Suprapubic skin (tissue), 4 donors: ENCODE results near the gene KBTBD13. TPM values are rescaled to one million over a fixed set of nuclear protein-coding genes. Genes with fewer than 3 reads are reported as not detected.
A peak's percentile ranks its signal among the peaks of the same experiment; 100 is the strongest.

Experiments used
- DNase-seq, 2 donors: peaks; one replicate each; pipeline ENCODE4 v3.0.0-alpha.2; 2019; ENCODE audit warnings: low spot score in 2 of 2
- H3K27ac ChIP-seq: fragments of 200-600 bp; sonication (generic); one replicate; pipeline ENCODE4 v1.5.1; 2019
- H3K27me3 ChIP-seq: fragments of 200-600 bp; sonication (generic); one replicate; pipeline ENCODE4 v1.5.1; 2019
- H3K36me3 ChIP-seq: fragments of 200-600 bp; sonication (generic); one replicate; pipeline ENCODE4 v1.5.1; 2019
- H3K4me1 ChIP-seq: fragments of 200-600 bp; sonication (generic); one replicate; pipeline ENCODE4 v1.5.1; 2019
- H3K4me3 ChIP-seq: fragments of 200-600 bp; sonication (generic); one replicate; pipeline ENCODE4 v1.5.1; 2019; ENCODE audit warnings: mild to moderate bottlenecking
- H3K9me3 ChIP-seq: fragments of 200-600 bp; sonication (generic); one replicate; pipeline ENCODE4 v1.5.1; 2019
- CTCF ChIP-seq, 2 donors: fragments of 200-600 bp in 1 of 2; fragments of 450-650 bp in 1 of 2; sonication (generic) in 1 of 2; IDR thresholded peaks; one replicate each; pipeline ENCODE4 v1.5.1; 2016 to 2019; ENCODE audit warnings: antibody characterized with exemption in 2 of 2, mild to moderate bottlenecking in 1 of 2, moderate library complexity in 1 of 2
- EP300 ChIP-seq: sonication (generic); formaldehyde crosslinking; IDR thresholded peaks from one replicate; pipeline ENCODE4 v1.6.1; 2017; ENCODE audit warnings: antibody characterized with exemption
- POLR2A ChIP-seq, 2 donors: fragments of 450-650 bp; IDR thresholded peaks; one replicate each; pipeline ENCODE4 v1.6.1; 2017; ENCODE audit warnings: antibody characterized with exemption in 2 of 2, mild to moderate bottlenecking in 2 of 2, moderate library complexity in 2 of 2
- POLR2AphosphoS5 ChIP-seq, 3 donors: sonication (generic); formaldehyde crosslinking; IDR thresholded peaks; one replicate each; pipeline ENCODE4 v1.6.1; 2017; ENCODE audit warnings: antibody characterized with exemption in 3 of 3
- WGBS: methylation state at CpG from one replicate; pipeline ENCODE4 v1.1.5; 2018; 5-methylcytosine and 5-hydroxymethylcytosine counted together
- total RNA-seq, 4 donors: library from RNA; depleted of rRNA; stranded (reverse); fragments of >200 nt; gene quantifications; one replicate each; pipeline ENCODE4 v1.1.0, GENCODE V29; 2016

The KBTBD13 gene
- total RNA-seq, 4 donors from 2014 or later = not detected

- Histone ChIP-seq H3K4me1 (peaks cover 43% of the 10 kb centered on the region), H3K27me3 (peaks cover 6% of the 10 kb centered on the region), H3K4me3 (no peak overlapping the region), H3K36me3 (no peaks in the 10 kb centered on the region), H3K27ac (peak overlapping the region; percentile 43), H3K9me3 (no peaks in the 10 kb centered on the region)
- TF ChIP-seq POLR2A (IDR thresholded peaks at IDR 0.05) (no peak), POLR2AphosphoS5 (IDR thresholded peaks at IDR 0.05) (no peak), CTCF (IDR thresholded peaks at IDR 0.05) (no peak), EP300 (no peak)
- 69% methylated on average over 2 of the region's 3 CpGs for WGBS
- no peak for DNase-seq
These were observed 10.9 kb downstream of the KBTBD13 start for GRCh38 chr15:65087411-65087810.

- H3K9me3 ChIP-seq = no peaks in the 10 kb centered on the region
- H3K27me3 ChIP-seq = peaks cover 6% of the 10 kb centered on the region
- WGBS = 42% methylated on average over 13 of the region's 13 CpGs
- no peak overlapping the region for H3K4me3 ChIP-seq
- H3K4me1 ChIP-seq = peaks cover 37% of the 10 kb centered on the region
- no peak for TF ChIP-seq POLR2AphosphoS5 (IDR thresholded peaks at IDR 0.05)
- no peak for TF ChIP-seq POLR2A (IDR thresholded peaks at IDR 0.05)
- TF ChIP-seq CTCF (IDR thresholded peaks at IDR 0.05) = no peak
- TF ChIP-seq EP300 = peak; percentile 82
- H3K36me3 ChIP-seq = no peaks in the 10 kb centered on the region
- DNase-seq = no peak
- H3K27ac ChIP-seq = peak overlapping the region; percentile 43
These were observed 11.5 kb downstream of the KBTBD13 start for GRCh38 chr15:65087873-65088642.

GRCh38 chr15:65088643-65089021 lies 12.1 kb downstream of the KBTBD13 start:
- TF ChIP-seq EP300 (no peak), POLR2AphosphoS5 (IDR thresholded peaks at IDR 0.05) (no peak), CTCF (IDR thresholded peaks at IDR 0.05) (no peak)
- Histone ChIP-seq H3K27ac (peak overlapping the region; percentile 28), H3K27me3 (peaks cover under 1% of the 10 kb centered on the region), H3K9me3 (no peaks in the 10 kb centered on the region), H3K4me1 (peaks cover 33% of the 10 kb centered on the region), H3K36me3 (no peaks in the 10 kb centered on the region), H3K4me3 (no peak overlapping the region)
- WGBS = 54% methylated on average over 6 of the region's 6 CpGs
- no peak for DNase-seq

GRCh38 chr15:65089206-65089824 lies 12.8 kb downstream of the KBTBD13 start:
- H3K27me3 ChIP-seq = no peaks in the 10 kb centered on the region
- H3K36me3 ChIP-seq = no peaks in the 10 kb centered on the region
- WGBS = 75% methylated on average over 5 of the region's 5 CpGs
- H3K9me3 ChIP-seq = no peaks in the 10 kb centered on the region
- H3K4me3 ChIP-seq = no peak overlapping the region
- H3K27ac ChIP-seq = no peak overlapping the region
- H3K4me1 ChIP-seq = peaks cover 32% of the 10 kb centered on the region
- no peak for DNase-seq
- TF ChIP-seq POLR2A (IDR thresholded peaks at IDR 0.05) (no peak), CTCF (IDR thresholded peaks at IDR 0.05) (no peak), POLR2AphosphoS5 (IDR thresholded peaks at IDR 0.05) (no peak), EP300 (no peak)

- peaks cover 17% of the 10 kb centered on the region for H3K4me1 ChIP-seq
- no peak overlapping the region for H3K27ac ChIP-seq
- no peaks in the 10 kb centered on the region for H3K27me3 ChIP-seq
- no peaks in the 10 kb centered on the region for H3K9me3 ChIP-seq
- 65% methylated on average over 12 of the region's 12 CpGs for WGBS
- H3K36me3 ChIP-seq = peaks cover 4% of the 10 kb centered on the region
- no peak for TF ChIP-seq EP300
- TF ChIP-seq POLR2AphosphoS5 (IDR thresholded peaks at IDR 0.05) = no peak
- TF ChIP-seq POLR2A (IDR thresholded peaks at IDR 0.05) = no peak
- TF ChIP-seq CTCF (IDR thresholded peaks at IDR 0.05) = no peak
- H3K4me3 ChIP-seq = no peak overlapping the region
- DNase-seq = no peak
These were observed 15.6 kb downstream of the KBTBD13 start for GRCh38 chr15:65091946-65092770.
